ENCODE results near the gene MAP2. TPM values are rescaled to one million over a fixed set of nuclear protein-coding genes. Genes with fewer than 3 reads are reported as not detected.

Gene MAP2
- total and polyA plus RNA-seq, 2 experiments from 2014 or later, result 2.9 to 4.4 TPM

- H3K4me3 Mint-ChIP-seq, result no peak overlapping the region
- Histone ChIP-seq H2AFZ (no peak overlapping the region), H3K79me2 (replicated peaks; ENCODE audit: insufficient read depth) (no peaks in the 10 kb centered on the region), H3K27me3 (ENCODE audit: insufficient read depth) (no peaks in the 10 kb centered on the region), H3K4me2 (peak overlapping the region; percentile 36; the same call in 1 of the 2 replicates), H3K9me2 (ENCODE audit: insufficient read depth) (no peaks in the 10 kb centered on the region), H3F3A (replicated peaks; ENCODE audit: low read depth) (no peaks in the 10 kb centered on the region), H3K4me1 (ENCODE audit: insufficient read depth) (peaks cover 16% of the 10 kb centered on the region; the same call in 1 of the 2 replicates), H4K20me1 (replicated peaks; ENCODE audit: insufficient read depth) (no peaks in the 10 kb centered on the region), H3K36me3 (ENCODE audit: insufficient read depth) (no peaks in the 10 kb centered on the region), H3K27ac (ENCODE audit: low read depth) (no peak overlapping the region), H3K4me3 (no peak overlapping the region)
- no peaks in the 10 kb centered on the region for H3K36me3 Mint-ChIP-seq (ENCODE audit: low read depth)
- H3K9me3 Mint-ChIP-seq, result no peaks in the 10 kb centered on the region
- peaks cover 2% of the 10 kb centered on the region for H3K27me3 Mint-ChIP-seq (ENCODE audit: insufficient read depth, low read depth, poor library complexity)
- no peak overlapping the region for H3K27ac Mint-ChIP-seq
- TF ChIP-seq EZH2phosphoT487 (IDR thresholded peaks at IDR 0.05; ENCODE audit: unreplicated experiment) (no peak), ZNF331 (CRISPR knock-in tag; IDR thresholded peaks at IDR 0.05; ENCODE audit: low read depth) (no peak), CREB1 (CRISPR knock-in tag; IDR thresholded peaks at IDR 0.05; ENCODE audit: low read depth) (no peak), ZNF114 (CRISPR knock-in tag; IDR thresholded peaks at IDR 0.05) (no peak), NANOG (IDR thresholded peaks at IDR 0.05; ENCODE audit: borderline replicate concordance) (no peak), POLR2AphosphoS5 (IDR thresholded peaks at IDR 0.05; ENCODE audit: low read depth) (no peak), REST (IDR thresholded peaks at IDR 0.05; ENCODE audit: unreplicated experiment) (no peak)
- ATAC-seq (peak; percentile 55), DNase-seq (ENCODE audit: low spot score) (peak; percentile 14)
- H3K4me1 Mint-ChIP-seq, result peaks cover 23% of the 10 kb centered on the region
These were observed 154.7 kb downstream of the MAP2 start for GRCh38 chr2:209578394-209579001.

- DNase-seq (ENCODE audit: low spot score) (peak; percentile 46), ATAC-seq (peak; percentile 82)
- H3K27ac ChIP-seq (ENCODE audit: low read depth), result no peak overlapping the region
- peaks cover 16% of the 10 kb centered on the region; the same call in 1 of the 2 replicates for H3K4me1 ChIP-seq (ENCODE audit: insufficient read depth)
- no peak overlapping the region for H3K4me3 ChIP-seq
- H3K36me3 ChIP-seq (ENCODE audit: insufficient read depth), result no peaks in the 10 kb centered on the region
- no peaks in the 10 kb centered on the region for H3K27me3 ChIP-seq (ENCODE audit: insufficient read depth)
- no peaks in the 10 kb centered on the region for H4K20me1 ChIP-seq (replicated peaks; ENCODE audit: insufficient read depth)
- Mint-ChIP-seq H3K4me1 (peaks cover 23% of the 10 kb centered on the region), H3K36me3 (ENCODE audit: low read depth) (no peaks in the 10 kb centered on the region), H3K27me3 (ENCODE audit: insufficient read depth, low read depth, poor library complexity) (peaks cover 2% of the 10 kb centered on the region), H3K9me3 (no peaks in the 10 kb centered on the region), H3K27ac (peak overlapping the region; percentile 78; the same call in 1 of the 2 replicates), H3K4me3 (peak overlapping the region; percentile 34; the same call in 1 of the 3 replicates)
- no peaks in the 10 kb centered on the region for H3K79me2 ChIP-seq (replicated peaks; ENCODE audit: insufficient read depth)
- H3F3A ChIP-seq (replicated peaks; ENCODE audit: low read depth), result no peaks in the 10 kb centered on the region
- H2AFZ ChIP-seq, result no peak overlapping the region
- H3K4me2 ChIP-seq, result peak overlapping the region; percentile 36; the same call in 1 of the 2 replicates
- H3K9me2 ChIP-seq (ENCODE audit: insufficient read depth), result no peaks in the 10 kb centered on the region
- no peak for TF ChIP-seq EZH2 (IDR thresholded peaks at IDR 0.05; ENCODE audit: low read depth, unreplicated experiment)
- TF ChIP-seq ZNF114 (CRISPR knock-in tag; IDR thresholded peaks at IDR 0.05), result no peak
- no peak for TF ChIP-seq CREB1 (CRISPR knock-in tag; IDR thresholded peaks at IDR 0.05; ENCODE audit: low read depth)
- no peak for TF ChIP-seq ZNF462 (CRISPR knock-in tag; IDR thresholded peaks at IDR 0.05)
- no peak for TF ChIP-seq STAT1 (IDR thresholded peaks at IDR 0.05; ENCODE audit: unreplicated experiment)
These were observed 155.4 kb downstream of the MAP2 start for GRCh38 chr2:209579230-209579749.

Measured in GM23338 (cell line).